HG03442 (cell line): ENCODE results near the gene MAP1LC3A.

ENCODE experiments used
- ATAC-seq: cut with Tn5 transposase; IDR thresholded peaks from one replicate; pipeline ENCODE4 v1.9.1; 2021; ENCODE audit warnings: mild to moderate bottlenecking, moderate library complexity; ENCODE audit not compliant: unreplicated experiment

The MAP1LC3A gene

GRCh38 chr20:34607066-34607465 lies 48.5 kb downstream of the MAP1LC3A start:
- ATAC-seq = no peak
